Effector CD8-positive, alpha-beta T cell (primary cell): ENCODE results near the gene ITIH3.

Experiments used
- DNase-seq: peaks from one replicate; lab custom pipeline; 2025; lab: John Stamatoyannopoulos, UW

Gene ITIH3

GRCh38 chr3:52779011-52779836, 15.4 kb upstream of the ITIH3 start:
- DNase-seq = no peak

- no peak for DNase-seq
Measured at GRCh38 chr3:52779837-52780585, 14.6 kb upstream of the ITIH3 start.

- no peak for DNase-seq
Measured at GRCh38 chr3:52781741-52782140, 12.9 kb upstream of the ITIH3 start.

GRCh38 chr3:52782412-52783210, 12.0 kb upstream of the ITIH3 start:
- no peak for DNase-seq

- DNase-seq = no peak
Measured at GRCh38 chr3:52783211-52783555, 11.4 kb upstream of the ITIH3 start.

GRCh38 chr3:52784021-52784621, 10.5 kb upstream of the ITIH3 start:
- no peak for DNase-seq

- DNase-seq = no peak
Measured at GRCh38 chr3:52784931-52785590, 9.5 kb upstream of the ITIH3 start.

- no peak for DNase-seq
Measured at GRCh38 chr3:52786330-52787215, 8.0 kb upstream of the ITIH3 start.

- no peak for DNase-seq
Measured at GRCh38 chr3:52787246-52787645, 7.3 kb upstream of the ITIH3 start.

- DNase-seq = no peak
Measured at GRCh38 chr3:52787672-52788625, 6.6 kb upstream of the ITIH3 start.

- DNase-seq = no peak
Measured at GRCh38 chr3:52788890-52789745, 5.5 kb upstream of the ITIH3 start.

GRCh38 chr3:52789746-52790040, 4.9 kb upstream of the ITIH3 start:
- no peak for DNase-seq

GRCh38 chr3:52790337-52790736, 4.3 kb upstream of the ITIH3 start:
- DNase-seq = no peak

GRCh38 chr3:52790741-52791140, 3.9 kb upstream of the ITIH3 start:
- DNase-seq = no peak

- DNase-seq = no peak
Measured at GRCh38 chr3:52791366-52791765, 3.2 kb upstream of the ITIH3 start.

GRCh38 chr3:52791928-52792327, 2.7 kb upstream of the ITIH3 start:
- no peak for DNase-seq

GRCh38 chr3:52792413-52792812, 2.2 kb upstream of the ITIH3 start:
- DNase-seq = no peak

- DNase-seq = no peak
Measured at GRCh38 chr3:52792961-52793695, 1.5 kb upstream of the ITIH3 start.
